Measurements from ENCODE around the gene SERPINE1. TPM values are rescaled to one million over a fixed set of nuclear protein-coding genes. Genes with fewer than 3 reads are reported as not detected.

Gene SERPINE1
- total and polyA plus RNA-seq, 4 donors, result 12.4 to 436 (median 37.0) TPM

DNA sequence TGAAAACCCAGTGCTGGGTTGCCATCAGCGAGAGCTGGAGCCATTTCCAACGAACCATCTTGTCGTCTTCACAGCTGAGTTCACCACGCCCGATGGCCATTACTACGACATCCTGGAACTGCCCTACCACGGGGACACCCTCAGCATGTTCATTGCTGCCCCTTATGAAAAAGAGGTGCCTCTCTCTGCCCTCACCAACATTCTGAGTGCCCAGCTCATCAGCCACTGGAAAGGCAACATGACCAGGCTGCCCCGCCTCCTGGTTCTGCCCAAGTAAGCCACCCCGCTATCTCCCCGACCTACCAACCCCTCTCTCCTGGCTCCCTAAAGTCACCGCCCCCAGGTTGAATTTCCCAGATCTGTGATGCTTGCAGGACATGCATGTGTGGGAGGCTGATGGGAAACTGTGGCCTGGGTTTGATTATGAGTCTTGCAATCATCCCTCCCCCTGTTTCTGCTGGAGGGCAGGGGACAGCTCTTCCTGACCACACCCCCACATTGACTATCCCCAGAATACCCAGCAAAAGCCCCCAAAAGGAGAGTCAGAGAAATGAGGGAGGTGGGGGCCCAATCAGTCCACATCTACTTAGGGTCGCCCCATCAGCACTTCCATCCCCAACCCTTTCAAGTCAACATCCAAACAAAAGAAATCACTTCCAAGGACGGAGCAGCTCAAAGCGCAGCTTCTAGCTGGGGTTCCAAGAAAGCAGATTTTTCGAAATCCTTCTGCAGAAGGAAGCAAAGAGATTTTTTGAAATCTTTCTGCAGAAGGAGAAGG lies 6.9 kb downstream of the SERPINE1 start:
- no peak for ATAC-seq (ENCODE audit: insufficient read depth, low FRiP score)
- no peak overlapping the region for H3K27ac ChIP-seq (ENCODE audit: low read depth in 1 of 2, low read length in 1 of 2)
- H3K27me3 ChIP-seq (ENCODE audit: control insufficient read depth in 3 of 3, insufficient read depth in 3 of 3, low read length in 2 of 3), result no peaks in the 10 kb centered on the region
- peaks cover 0 to 14% (median 0%) of the 10 kb centered on the region in 5 donors for H3K4me1 ChIP-seq (ENCODE audit: control insufficient read depth in 5 of 5, insufficient read depth in 5 of 5, low read length in 5 of 5)
- H3K4me3 ChIP-seq, result no peak overlapping the region
- H3K9ac ChIP-seq (ENCODE audit: insufficient read depth in 1 of 2, low read length in 2 of 2), result no peak overlapping the region
- no peaks in the 10 kb centered on the region for H3K9me3 ChIP-seq (ENCODE audit: control insufficient read depth in 4 of 4, insufficient read depth in 3 of 4, low read length in 3 of 4)
- 81 to 82% methylated on average over 15 of the region's 15 CpGs for WGBS, 2 donors
- TF ChIP-seq CTCF (IDR thresholded peaks at IDR 0.05; ENCODE audit: control extremely low read depth, extremely low read depth), result no peak
- DNase-seq, result no peak
- H3K36me3 ChIP-seq (ENCODE audit: control insufficient read depth in 4 of 4, insufficient read depth in 4 of 4, low read length in 4 of 4), result peaks cover 0 to 18% (median 5%) of the 10 kb centered on the region in 4 donors

GRCh38 chr7:101134399-101134980 lies 7.6 kb downstream of the SERPINE1 start:
- Histone ChIP-seq H3K36me3 (ENCODE audit: control insufficient read depth in 4 of 4, insufficient read depth in 4 of 4, low read length in 4 of 4) (peaks cover 0 to 18% (median 5%) of the 10 kb centered on the region in 4 donors), H3K9ac (ENCODE audit: insufficient read depth in 1 of 2, low read length in 2 of 2) (peak overlapping the region in 1 of 2 donors; percentile 16), H3K9me3 (ENCODE audit: control insufficient read depth in 4 of 4, insufficient read depth in 3 of 4, low read length in 3 of 4) (no peaks in the 10 kb centered on the region), H3K27me3 (ENCODE audit: control insufficient read depth in 3 of 3, insufficient read depth in 3 of 3, low read length in 2 of 3) (no peaks in the 10 kb centered on the region), H3K4me3 (no peak overlapping the region), H3K27ac (ENCODE audit: low read depth in 1 of 2, low read length in 1 of 2) (no peak overlapping the region), H3K4me1 (ENCODE audit: control insufficient read depth in 5 of 5, insufficient read depth in 5 of 5, low read length in 5 of 5) (peaks cover 0 to 14% (median 0%) of the 10 kb centered on the region in 5 donors)
- TF ChIP-seq CTCF (IDR thresholded peaks at IDR 0.05; ENCODE audit: control extremely low read depth, extremely low read depth), result no peak
- 72 to 77% methylated on average over 6 of the region's 6 CpGs for WGBS, 2 donors
- ATAC-seq (ENCODE audit: insufficient read depth, low FRiP score) (no peak), DNase-seq (no peak)

DNA sequence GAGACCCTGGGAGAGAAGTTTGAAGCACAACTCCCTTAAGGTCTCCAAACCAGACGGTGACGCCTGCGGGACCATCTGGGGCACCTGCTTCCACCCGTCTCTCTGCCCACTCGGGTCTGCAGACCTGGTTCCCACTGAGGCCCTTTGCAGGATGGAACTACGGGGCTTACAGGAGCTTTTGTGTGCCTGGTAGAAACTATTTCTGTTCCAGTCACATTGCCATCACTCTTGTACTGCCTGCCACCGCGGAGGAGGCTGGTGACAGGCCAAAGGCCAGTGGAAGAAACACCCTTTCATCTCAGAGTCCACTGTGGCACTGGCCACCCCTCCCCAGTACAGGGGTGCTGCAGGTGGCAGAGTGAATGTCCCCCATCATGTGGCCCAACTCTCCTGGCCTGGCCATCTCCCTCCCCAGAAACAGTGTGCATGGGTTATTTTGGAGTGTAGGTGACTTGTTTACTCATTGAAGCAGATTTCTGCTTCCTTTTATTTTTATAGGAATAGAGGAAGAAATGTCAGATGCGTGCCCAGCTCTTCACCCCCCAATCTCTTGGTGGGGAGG lies 10.8 kb downstream of the SERPINE1 start:
- WGBS, 2 donors, result 72 to 74% methylated on average over 9 of the region's 9 CpGs

More for the DNA sequence above, 10.8 kb downstream of the SERPINE1 start:
- H3K36me3 ChIP-seq (ENCODE audit: control insufficient read depth in 4 of 4, insufficient read depth in 4 of 4, low read length in 4 of 4), result peaks cover 0 to 15% (median 5%) of the 10 kb centered on the region in 4 donors
- DNase-seq (no peak), ATAC-seq (ENCODE audit: insufficient read depth, low FRiP score) (no peak)
- H3K9ac ChIP-seq (ENCODE audit: insufficient read depth in 1 of 2, low read length in 2 of 2), result no peak overlapping the region
- no peaks in the 10 kb centered on the region for H3K27me3 ChIP-seq (ENCODE audit: control insufficient read depth in 3 of 3, insufficient read depth in 3 of 3, low read length in 2 of 3)
- TF ChIP-seq CTCF (IDR thresholded peaks at IDR 0.05; ENCODE audit: control extremely low read depth, extremely low read depth), result no peak
- H3K9me3 ChIP-seq (ENCODE audit: control insufficient read depth in 4 of 4, insufficient read depth in 3 of 4, low read length in 3 of 4), result no peaks in the 10 kb centered on the region
- no peak overlapping the region for H3K4me3 ChIP-seq
- peaks cover 0 to 13% (median 0%) of the 10 kb centered on the region in 5 donors for H3K4me1 ChIP-seq (ENCODE audit: control insufficient read depth in 5 of 5, insufficient read depth in 5 of 5, low read length in 5 of 5)
- H3K27ac ChIP-seq (ENCODE audit: low read depth in 1 of 2, low read length in 1 of 2), result peak overlapping the region; percentile 49 to 82

All from lung (tissue), 12 donors.